Subcutaneous adipose tissue (tissue), 4 donors: ENCODE results near the gene PPP2R5A. TPM values are rescaled to one million over a fixed set of nuclear protein-coding genes. Genes with fewer than 3 reads are reported as not detected.

Source experiments
- CTCF ChIP-seq: fragments of 450-650 bp; IDR thresholded peaks from one replicate; pipeline ENCODE4 v1.5.1; 2016; ENCODE audit warnings: low read depth, mild to moderate bottlenecking, control low read depth, antibody characterized with exemption, moderate library complexity
- total RNA-seq, 4 donors: library from RNA; depleted of rRNA; stranded (reverse); fragments of >200 nt; gene quantifications; one replicate each; pipeline ENCODE4 v1.1.0, GENCODE V29; 2016

PPP2R5A gene
- total RNA-seq, 4 donors from 2014 or later: 84.5 to 130 (median 106) TPM

DNA sequence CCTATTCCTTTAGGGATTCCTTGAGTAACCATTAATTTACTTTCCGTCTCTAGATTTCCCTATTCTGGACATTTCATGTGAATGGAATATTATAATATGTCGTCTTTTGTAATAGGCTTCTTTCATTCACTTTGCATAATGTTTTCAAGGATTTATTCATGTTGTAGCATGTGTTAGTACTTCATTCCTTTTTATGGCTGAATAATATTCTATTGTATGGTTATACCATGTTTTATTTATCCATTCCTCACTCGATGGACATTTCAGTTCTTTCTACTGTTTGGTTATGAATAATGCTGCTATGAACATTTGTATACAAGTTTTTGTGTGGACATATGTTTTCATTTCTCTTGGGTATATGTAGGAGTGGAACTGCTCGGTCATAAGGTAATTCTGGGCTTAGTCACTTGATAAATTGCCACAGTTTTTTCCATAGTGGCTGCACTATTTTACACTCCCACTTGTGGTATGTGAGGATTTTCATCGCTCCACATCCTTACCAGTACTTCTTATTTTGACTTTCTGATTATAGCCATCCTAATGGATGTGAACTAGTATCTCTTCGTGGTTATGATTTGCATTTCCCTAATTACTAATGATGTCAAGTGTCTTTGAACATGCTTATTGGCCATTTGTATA lies 17.7 kb downstream of the PPP2R5A start:
- TF ChIP-seq CTCF: no peak

DNA sequence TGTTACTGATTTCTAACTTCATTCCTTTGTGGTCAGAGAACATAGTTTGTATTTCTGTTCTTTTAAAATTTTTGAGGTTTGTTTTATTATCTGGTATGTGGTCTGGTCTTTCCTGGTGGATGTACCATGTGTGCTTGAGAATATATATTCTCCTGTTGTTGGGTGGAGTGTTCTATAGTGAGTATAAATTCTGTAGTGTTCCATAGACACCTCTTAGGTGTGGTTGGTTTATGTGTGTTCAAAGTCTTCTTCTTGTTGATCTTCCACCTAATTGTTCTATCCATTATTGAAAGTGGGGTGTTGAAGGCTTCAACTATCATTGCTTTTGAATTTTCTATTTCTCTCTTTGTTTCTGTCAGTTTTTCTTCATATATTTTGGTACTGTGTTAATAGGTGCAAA lies 20.1 kb downstream of the PPP2R5A start:
- no peak for TF ChIP-seq CTCF

- TF ChIP-seq CTCF: no peak
Observed at GRCh38 chr1:212309967-212310366, 24.8 kb downstream of the PPP2R5A start.

GRCh38 chr1:212310383-212310782 lies 25.2 kb downstream of the PPP2R5A start:
- TF ChIP-seq CTCF: no peak

DNA sequence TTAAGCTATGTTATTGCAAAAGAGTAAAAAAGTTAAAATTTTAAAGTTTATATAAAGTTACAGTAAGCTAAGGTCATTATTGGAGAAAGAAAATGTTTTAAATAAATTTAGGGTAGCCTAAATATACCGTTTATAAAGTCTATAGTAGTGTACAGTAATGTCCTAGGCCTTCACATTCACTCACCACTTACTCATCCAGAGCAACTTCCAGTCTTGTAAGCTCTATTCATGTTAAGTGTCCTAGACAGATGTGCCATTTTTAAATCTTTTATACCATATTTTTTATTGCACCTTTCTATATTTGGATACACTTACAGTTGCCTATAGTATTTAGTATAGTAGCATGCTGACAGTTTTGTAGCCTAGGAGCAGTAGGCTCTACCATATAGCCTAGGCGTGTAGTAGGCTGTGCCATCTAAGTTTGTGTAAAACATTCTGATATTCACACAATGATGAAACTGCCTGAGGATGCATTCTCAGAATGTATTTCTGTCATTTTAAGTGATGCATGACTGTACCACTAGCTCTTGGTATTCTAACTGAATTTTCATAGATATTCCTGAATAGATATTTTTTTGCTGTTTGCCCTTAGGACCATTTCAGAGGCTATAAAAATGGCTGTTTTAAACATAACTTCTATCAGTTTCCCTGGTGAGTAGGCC lies 26.8 kb downstream of the PPP2R5A start:
- no peak for TF ChIP-seq CTCF

GRCh38 chr1:212313616-212314015 lies 28.4 kb downstream of the PPP2R5A start:
- no peak for TF ChIP-seq CTCF

- no peak for TF ChIP-seq CTCF
Observed at GRCh38 chr1:212315184-212315583, 30.0 kb downstream of the PPP2R5A start.
